Lower leg skin (tissue), 3 donors: ENCODE measurements around the gene TMEM97.

Experiments used
- CTCF ChIP-seq, 3 donors: fragments of 450-650 bp; IDR thresholded peaks; one replicate each; pipeline ENCODE4 v1.5.1; 2016; ENCODE audit warnings: antibody characterized with exemption in 3 of 3, mild to moderate bottlenecking in 3 of 3, moderate library complexity in 2 of 3
- POLR2A ChIP-seq, 2 donors: fragments of 450-650 bp; IDR thresholded peaks; one replicate each; pipeline ENCODE4 v1.6.1; 2016 to 2017; ENCODE audit warnings: antibody characterized with exemption in 2 of 2, mild to moderate bottlenecking in 1 of 2, moderate library complexity in 1 of 2

GRCh38 chr17:28342313-28342712 lies 23.3 kb downstream of the TMEM97 start:
- no peak for TF ChIP-seq POLR2A (IDR thresholded peaks at IDR 0.05)
- TF ChIP-seq CTCF (IDR thresholded peaks at IDR 0.05): no peak
